T47D (cell line): ENCODE data around the gene SEMA4D.

Source experiments
- DNase-seq, 2 experiments: peaks; one replicate each; pipeline versions ENCODE4 v3.0.0 to v3.0.0-alpha.2; 2011 to 2012; ENCODE audit warnings: low read depth in 1 of 2, low spot score in 1 of 2
- JUND ChIP-seq: IDR thresholded peaks from 2 replicates; pipeline ENCODE4 v1.6.1; 2012; ENCODE audit warnings: low read depth
- in situ Hi-C: cut with HindIII; loops from 2 replicates; pipeline ENCODE4 v1.10.0; 2016; ENCODE audit warnings: low sequenced_read_pairs, low pct_unique_long_range_greater_than_20kb

SEMA4D gene

DNA sequence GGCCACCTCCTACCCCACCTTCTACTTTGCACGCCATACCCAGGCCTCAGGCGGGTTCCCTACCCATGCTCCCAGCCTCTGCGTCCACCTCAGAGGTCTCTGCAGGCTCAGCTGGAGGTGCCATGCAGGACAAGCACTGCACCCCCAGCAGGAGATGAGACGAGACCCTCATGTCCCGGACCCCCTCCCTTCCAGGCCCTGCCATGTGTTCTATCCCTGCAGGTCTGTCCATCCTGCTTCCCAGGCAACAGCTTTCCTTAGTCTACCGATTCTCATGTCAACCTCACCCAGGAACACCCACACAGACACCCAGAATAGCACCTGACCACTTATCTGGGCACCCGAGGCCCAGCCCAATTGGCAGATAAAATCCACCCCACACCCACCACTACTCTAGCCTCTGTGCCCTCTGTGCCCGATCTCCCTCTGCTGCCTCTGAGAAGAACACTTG is 52.1 kb downstream of the SEMA4D start:
- no peak for DNase-seq
- in situ Hi-C loops = no loop called here
- TF ChIP-seq JUND = no peak

DNA sequence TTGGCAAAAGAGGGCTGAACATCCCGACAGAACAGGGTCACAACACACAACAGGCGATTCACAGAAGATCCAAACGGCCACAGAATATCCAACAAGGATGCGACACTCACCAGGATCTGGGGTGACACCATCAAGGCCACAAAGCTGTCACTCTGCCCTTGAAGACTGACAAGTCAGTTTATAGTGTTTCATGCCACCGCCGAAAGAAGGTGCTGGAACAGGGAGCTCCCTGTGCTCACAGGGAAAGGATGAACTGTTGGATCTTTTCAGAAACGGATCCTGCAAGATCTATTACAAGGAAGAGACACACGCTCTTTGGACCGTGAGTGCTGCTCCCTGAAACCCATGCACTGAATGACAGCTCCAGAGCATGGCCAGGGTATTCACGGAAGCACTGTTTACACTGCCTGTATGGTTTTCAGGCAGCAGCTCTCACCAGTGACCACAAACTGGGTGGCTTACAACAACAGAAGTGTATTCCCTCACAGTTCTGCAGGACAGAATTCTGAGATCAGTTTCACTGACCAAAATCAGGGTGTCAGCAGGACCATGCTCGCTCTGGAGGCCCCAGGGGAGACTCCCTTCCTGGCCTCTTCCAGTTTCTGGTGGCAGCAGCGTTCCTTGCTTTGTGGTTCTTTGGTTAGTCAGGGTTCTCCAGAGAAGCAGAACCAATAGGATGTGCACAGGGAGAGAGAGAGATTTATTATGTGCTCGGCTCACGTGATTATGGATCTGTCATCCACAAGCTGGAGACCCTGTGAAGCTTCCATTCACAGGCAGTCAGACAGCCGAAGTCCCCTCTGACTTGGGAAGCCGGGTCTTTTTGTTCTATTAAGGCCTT is 52.8 kb downstream of the SEMA4D start:
- in situ Hi-C loops = no loop called here
- DNase-seq = no peak
- TF ChIP-seq JUND = no peak

DNA sequence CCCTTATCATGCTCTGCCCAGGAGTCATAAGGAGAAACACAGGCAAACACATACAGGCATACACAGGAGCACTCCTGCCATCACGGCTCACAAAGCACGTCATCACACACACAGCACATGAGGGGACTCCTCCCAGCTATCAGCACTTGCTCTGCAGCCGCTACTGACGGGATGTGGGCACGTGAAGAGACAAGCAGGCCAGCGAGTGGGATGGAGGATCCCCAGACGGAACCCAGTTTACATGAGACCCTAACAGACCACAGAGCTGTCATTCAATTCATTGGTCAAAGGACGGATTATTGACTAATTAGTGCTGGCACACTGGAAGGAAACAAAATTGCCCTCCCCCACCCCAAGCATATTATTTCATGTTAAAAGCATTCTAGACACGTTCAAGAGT is 53.6 kb downstream of the SEMA4D start:
- DNase-seq = no peak
- in situ Hi-C loops = no loop called here
- TF ChIP-seq JUND = no peak

DNA sequence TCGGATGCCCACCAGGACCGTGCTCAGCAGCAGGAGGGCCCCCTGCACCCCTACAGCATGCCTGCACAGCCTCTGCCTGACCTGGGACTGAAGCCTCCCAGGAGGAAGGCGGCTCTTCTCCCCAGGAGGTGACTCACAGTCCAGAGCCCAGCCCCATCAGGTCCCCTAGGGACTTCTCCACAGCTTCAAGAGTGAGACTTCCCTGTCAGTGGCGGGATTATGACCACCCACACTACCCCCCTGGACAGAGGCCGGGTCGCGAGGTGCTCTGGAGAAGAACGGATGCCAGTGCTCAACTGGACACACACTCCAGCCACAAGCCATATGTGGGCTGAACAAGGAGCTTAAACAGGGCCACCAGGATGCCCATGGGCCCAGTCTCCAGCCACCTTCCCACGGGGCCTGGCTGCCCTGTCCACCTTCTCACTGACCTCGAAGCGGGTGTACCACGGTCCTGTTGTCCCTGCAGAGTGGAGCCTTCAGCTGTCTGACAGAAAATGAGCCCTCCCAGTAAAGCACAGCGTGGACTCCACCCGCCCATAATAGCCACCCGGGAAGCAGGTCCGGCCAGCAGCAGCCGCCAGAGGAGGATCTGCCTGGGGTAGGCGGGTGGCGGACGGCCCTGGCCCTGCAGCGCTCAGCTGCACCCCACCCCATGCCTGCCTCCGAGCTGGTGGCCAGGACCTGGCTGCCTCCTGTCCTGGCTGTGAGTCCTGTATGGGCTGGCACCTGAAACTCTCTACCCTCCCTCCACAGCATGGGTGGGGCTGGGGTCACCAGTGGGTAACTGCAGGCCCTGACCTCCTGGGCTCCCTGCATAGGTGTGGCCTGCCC is 54.7 kb downstream of the SEMA4D start:
- in situ Hi-C loops = no loop called here
- no peak for DNase-seq
- no peak for TF ChIP-seq JUND

DNA sequence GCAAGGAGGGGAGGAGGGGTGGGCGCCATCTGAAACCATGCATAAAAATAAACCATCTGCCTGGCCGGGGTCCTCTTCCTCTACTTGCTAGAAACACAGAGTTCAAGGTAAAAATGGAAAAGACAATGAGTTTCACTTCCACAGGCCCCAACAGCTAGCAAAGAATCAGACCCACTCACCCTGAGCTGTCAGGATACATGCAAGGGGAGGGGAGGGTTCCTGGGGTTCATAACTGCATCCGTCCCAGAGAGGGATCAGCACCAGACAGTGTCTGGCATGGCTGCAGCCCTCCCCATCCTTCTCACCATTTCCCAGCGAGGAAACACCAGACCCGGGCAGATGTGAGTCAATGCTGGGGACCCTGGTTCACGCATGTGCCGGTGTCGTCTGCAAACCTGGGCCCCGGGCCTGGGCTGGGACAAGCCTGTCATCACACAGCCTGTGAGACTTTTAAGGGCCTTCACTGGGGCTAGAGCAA is 55.4 kb downstream of the SEMA4D start:
- no peak for DNase-seq
- in situ Hi-C loops = no loop called here
- no peak for TF ChIP-seq JUND

DNA sequence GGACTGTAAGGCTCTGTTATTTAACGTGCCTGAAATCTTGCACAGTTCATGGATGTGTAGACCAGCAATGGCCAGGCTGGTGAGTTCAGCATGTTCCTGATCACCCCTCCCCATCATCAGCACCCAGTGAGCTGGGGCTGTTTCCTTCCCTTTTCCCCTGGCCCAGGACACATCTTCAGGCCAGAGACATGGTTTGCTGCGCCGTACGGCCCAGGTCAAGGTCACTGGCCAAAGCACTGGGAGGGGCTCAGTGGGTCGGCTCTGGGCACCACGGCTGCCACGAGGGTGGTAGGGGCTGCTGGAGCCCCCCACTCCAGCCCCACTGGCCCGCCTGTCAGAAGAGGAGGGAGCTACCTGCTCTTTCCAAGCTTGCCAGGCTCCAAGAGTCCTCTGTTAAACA is 55.9 kb downstream of the SEMA4D start:
- TF ChIP-seq JUND = no peak
- in situ Hi-C loops = no loop called here
- DNase-seq = no peak

DNA sequence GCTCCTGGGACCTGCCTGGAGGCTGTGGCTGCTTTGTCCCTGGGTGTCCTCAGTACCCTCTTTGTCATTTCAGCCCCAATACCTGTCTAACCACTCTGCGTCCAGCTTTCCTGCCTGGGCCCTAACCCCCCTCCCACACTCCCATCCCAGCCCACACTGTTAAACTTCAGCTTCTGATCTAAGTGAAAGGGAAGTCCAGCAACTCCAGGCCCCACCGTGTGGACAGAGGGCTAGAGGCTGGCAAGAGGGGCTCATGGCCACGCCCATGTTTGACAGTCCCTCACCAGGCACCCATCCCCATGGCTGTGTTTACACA is 56.3 kb downstream of the SEMA4D start:
- TF ChIP-seq JUND = no peak
- in situ Hi-C loops = no loop called here
- DNase-seq = no peak

DNA sequence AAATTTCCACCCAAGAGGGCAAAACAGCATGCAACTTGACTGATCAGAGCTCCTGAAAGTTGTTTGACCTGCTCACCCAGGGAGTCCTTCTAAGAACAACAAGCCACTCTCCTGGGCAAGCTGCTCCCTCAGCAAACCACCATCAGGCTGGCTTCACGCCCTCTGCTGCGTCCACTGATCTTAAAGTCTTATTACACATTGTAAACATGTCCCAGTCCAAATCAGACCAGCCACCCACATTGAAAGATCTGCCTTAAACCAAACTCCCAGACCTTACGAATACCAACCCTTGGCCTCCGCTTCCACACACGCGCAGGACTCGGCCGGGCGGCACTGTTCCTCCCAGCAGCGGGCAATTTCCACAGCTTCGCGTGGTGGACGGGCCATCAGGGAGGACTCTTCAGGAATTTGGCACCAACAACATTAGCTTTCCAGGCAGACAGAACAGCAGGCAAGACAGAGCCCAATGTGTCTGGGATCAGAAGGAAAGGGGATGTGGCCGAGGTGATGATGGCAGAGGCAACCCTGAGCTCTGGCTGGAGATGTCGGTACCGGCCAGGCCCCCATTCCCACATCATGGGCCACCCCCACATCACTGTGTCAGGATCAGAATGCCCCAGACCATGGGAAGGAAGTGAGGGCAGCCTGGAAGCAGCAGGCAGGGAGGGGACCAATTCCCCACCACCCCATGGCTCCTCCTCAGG is 56.8 kb downstream of the SEMA4D start:
- TF ChIP-seq JUND = no peak
- peak; percentile 27 to 41 for DNase-seq
- in situ Hi-C loops = no loop called here

DNA sequence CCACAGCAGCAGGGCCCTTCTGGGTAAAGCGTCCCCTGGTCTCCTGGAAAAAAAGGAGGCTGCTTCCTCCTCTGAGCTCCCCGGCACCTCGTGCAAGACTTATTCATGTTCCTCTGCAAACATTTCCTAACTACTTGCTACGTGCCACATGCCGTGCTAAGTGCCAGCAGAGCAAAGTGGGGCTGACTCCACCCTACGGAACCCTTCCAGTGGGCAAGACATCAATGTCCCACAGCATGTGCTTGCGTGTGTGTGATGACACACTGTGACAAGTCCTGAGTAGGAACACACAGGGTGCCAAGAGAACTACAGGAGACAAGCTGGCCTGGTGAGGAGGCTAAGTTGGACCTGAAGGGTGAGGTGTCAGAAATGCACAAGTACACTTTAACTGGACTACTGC is 57.4 kb downstream of the SEMA4D start:
- in situ Hi-C loops = no loop called here

DNA sequence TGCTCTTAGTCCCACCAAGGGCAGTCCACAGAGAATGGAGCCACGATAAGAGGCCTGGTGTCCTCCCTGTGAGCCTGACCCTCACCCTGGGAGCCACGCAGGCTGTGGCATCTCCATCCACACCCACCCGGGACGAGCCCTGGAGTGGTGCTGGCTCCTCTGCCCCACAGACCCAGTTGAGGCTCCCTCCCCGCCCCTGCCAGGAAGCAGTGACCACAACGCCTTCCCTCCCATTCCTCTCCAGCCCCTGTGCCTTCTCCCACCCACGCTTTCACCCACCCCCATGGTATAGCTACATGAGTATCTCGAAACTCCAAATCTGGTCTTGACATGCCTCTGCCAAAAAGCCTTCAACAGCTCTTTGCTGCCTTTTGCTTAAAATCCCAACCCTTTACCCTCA is 57.9 kb downstream of the SEMA4D start:
- DNase-seq = no peak
- TF ChIP-seq JUND = no peak
- in situ Hi-C loops = no loop called here

More for the DNA sequence above, 57.4 kb downstream of the SEMA4D start:
- DNase-seq = no peak
- TF ChIP-seq JUND = no peak

DNA sequence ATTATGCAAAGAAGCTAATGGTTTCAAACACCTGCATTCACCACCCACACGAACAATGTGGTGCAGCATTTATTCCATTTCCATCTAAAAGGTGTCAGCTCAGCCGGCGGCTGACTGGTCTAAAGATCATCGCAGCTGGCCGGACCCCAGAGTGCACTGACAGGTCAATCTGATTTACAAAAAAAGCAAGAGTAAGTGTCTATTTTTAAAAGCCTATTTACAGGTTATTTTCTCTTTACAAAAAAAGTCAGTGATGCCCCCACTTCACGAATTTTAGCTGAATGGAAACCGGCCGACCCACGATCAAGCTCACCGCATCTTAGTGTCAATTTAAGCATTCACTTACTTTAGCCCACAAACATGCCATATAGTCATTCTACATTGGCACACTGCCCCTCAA is 58.3 kb downstream of the SEMA4D start:
- no peak for TF ChIP-seq JUND
- in situ Hi-C loops = no loop called here
- DNase-seq = no peak

DNA sequence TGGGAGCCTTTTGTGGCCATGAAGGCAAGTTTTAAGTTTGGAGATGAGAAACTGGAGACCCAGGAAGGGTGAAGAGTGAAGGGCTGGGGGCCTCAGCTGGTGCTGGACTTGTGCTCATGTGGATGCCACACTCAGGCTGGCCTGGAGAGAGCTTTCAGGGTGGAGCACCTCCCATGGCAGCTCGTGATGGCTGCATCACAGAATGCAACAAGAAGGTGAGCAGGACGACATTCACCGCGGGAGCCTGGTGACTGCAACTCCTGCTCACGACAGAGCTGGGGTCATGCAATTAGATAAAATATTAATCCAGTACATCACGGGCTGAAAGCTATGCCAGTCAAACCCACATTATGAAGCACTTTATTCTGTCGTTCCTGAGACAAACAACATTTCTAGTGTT is 59.7 kb downstream of the SEMA4D start:
- in situ Hi-C loops = no loop called here
- DNase-seq = no peak
- TF ChIP-seq JUND = no peak

DNA sequence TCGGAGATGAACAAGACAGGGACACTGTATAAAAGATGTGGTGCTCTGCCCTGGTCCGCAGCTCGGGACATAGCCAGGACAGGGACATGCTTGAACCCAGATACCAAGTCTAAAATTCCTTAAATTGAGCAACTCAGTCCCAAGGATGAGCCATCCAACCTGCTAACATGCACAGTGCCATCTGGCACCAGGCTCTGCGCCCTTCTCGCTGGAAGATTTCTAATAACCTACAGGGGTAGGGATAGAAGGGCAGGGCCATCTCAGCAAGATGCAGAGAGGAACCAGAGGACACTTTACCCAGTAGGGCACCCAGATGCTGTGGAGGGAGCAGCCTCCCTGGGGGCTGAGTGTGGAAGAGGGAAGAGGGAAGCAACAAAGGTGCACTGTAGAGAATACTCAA is 60.1 kb downstream of the SEMA4D start:
- TF ChIP-seq JUND = no peak
- in situ Hi-C loops = no loop called here
- no peak for DNase-seq
